WTC11 (cell line): ENCODE data around the gene CDX1.

Source experiments
- ETV6 ChIP-seq: sonication (generic); formaldehyde crosslinking; IDR thresholded peaks from 2 replicates; pipeline ENCODE4 v1.8.1; 2022; ENCODE audit warnings: mild to moderate bottlenecking, missing genetic modification reagents
- JUN ChIP-seq: sonication (generic); formaldehyde crosslinking; IDR thresholded peaks from 2 replicates; pipeline ENCODE4 v1.8.0; 2023; ENCODE audit warnings: mild to moderate bottlenecking, missing genetic modification reagents
- NFE2L1 ChIP-seq: sonication (generic); formaldehyde crosslinking; IDR thresholded peaks from 2 replicates; pipeline ENCODE4 v1.8.1; 2023; ENCODE audit warnings: missing genetic modification reagents
- TF ChIP-seq, protein P1 (sequence below): fragments of 200-600 bp; IDR thresholded peaks from 2 replicates; pipeline ENCODE4 v1.8.0; 2022; ENCODE audit warnings: antibody characterized with exemption
- TF ChIP-seq, protein P2 (sequence below): sonication (generic); formaldehyde crosslinking; IDR thresholded peaks from 2 replicates; pipeline ENCODE4 v1.8.1; 2023; ENCODE audit warnings: mild to moderate bottlenecking, missing genetic modification reagents, borderline replicate concordance

DNA sequence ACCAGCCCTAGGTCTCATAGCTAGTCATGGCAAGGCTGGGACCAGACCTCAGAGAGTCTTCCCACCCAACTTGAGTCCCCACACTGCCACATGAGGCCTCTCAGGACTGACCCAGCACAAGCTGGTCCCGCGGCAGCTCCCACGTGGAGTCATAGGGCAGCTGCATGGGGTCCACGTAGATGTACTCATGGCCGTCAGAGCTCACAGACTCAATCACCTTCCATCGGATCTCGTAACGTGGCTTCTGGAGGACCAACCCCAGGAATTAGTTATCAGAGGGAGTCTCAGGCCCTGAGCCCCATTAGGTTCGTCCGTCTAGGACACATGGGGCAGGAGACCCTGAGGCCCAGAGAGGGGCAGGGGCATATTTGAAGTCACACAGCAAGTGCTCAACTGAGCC is 41.2 kb upstream of the CDX1 start:
- TF ChIP-seq, protein P1, sequence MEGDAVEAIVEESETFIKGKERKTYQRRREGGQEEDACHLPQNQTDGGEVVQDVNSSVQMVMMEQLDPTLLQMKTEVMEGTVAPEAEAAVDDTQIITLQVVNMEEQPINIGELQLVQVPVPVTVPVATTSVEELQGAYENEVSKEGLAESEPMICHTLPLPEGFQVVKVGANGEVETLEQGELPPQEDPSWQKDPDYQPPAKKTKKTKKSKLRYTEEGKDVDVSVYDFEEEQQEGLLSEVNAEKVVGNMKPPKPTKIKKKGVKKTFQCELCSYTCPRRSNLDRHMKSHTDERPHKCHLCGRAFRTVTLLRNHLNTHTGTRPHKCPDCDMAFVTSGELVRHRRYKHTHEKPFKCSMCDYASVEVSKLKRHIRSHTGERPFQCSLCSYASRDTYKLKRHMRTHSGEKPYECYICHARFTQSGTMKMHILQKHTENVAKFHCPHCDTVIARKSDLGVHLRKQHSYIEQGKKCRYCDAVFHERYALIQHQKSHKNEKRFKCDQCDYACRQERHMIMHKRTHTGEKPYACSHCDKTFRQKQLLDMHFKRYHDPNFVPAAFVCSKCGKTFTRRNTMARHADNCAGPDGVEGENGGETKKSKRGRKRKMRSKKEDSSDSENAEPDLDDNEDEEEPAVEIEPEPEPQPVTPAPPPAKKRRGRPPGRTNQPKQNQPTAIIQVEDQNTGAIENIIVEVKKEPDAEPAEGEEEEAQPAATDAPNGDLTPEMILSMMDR, result no peak
- TF ChIP-seq NFE2L1 (CRISPR knock-in tag) (no peak), ETV6 (CRISPR knock-in tag) (no peak), JUN (no peak)
- TF ChIP-seq, protein P2, sequence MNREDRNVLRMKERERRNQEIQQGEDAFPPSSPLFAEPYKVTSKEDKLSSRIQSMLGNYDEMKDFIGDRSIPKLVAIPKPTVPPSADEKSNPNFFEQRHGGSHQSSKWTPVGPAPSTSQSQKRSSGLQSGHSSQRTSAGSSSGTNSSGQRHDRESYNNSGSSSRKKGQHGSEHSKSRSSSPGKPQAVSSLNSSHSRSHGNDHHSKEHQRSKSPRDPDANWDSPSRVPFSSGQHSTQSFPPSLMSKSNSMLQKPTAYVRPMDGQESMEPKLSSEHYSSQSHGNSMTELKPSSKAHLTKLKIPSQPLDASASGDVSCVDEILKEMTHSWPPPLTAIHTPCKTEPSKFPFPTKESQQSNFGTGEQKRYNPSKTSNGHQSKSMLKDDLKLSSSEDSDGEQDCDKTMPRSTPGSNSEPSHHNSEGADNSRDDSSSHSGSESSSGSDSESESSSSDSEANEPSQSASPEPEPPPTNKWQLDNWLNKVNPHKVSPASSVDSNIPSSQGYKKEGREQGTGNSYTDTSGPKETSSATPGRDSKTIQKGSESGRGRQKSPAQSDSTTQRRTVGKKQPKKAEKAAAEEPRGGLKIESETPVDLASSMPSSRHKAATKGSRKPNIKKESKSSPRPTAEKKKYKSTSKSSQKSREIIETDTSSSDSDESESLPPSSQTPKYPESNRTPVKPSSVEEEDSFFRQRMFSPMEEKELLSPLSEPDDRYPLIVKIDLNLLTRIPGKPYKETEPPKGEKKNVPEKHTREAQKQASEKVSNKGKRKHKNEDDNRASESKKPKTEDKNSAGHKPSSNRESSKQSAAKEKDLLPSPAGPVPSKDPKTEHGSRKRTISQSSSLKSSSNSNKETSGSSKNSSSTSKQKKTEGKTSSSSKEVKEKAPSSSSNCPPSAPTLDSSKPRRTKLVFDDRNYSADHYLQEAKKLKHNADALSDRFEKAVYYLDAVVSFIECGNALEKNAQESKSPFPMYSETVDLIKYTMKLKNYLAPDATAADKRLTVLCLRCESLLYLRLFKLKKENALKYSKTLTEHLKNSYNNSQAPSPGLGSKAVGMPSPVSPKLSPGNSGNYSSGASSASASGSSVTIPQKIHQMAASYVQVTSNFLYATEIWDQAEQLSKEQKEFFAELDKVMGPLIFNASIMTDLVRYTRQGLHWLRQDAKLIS (CRISPR knock-in tag), result no peak
